HepG2 (cell line): ENCODE measurements around the gene HSPB3. TPM values are rescaled to one million over a fixed set of nuclear protein-coding genes. Genes with fewer than 3 reads are reported as not detected.

ENCODE experiments used
- ATAC-seq: fragments of 200-7000 bp; cut with Tn5 transposase; 3 replicates; pipeline ENCODE4 v1.9.1; 2020; ENCODE audit warnings: mild to moderate bottlenecking, moderate library complexity
- BruUV-seq: library from RNA; stranded (reverse); fragments of 400-500 nt; replicated peaks from 2 replicates; lab custom pipeline; 2021; lab: Mats Ljungman, UMichigan
- CTCF ChIA-PET: fragments of 300-600 bp; formaldehyde crosslinking; extraction: SDS; loops from one replicate; lab custom pipeline; 2021; ENCODE audit warnings: low total read pairs, inconsistent platforms, low intra/inter-chr PET ratio; lab: Yijun Ruan, JAX
- POLR2A ChIA-PET: fragments of 350-600 bp; sonication (Branson Sonifier 250); formaldehyde crosslinking; loops from one replicate; lab custom pipeline; 2020; ENCODE audit warnings: antibody characterized with exemption, inconsistent platforms; lab: Yijun Ruan, JAX
- DNase-seq: peaks from one replicate; pipeline ENCODE4 v3.0.0-alpha.2; 2015; ENCODE audit warnings: low spot score
- FAIRE-seq: peaks from 3 replicates; lab custom pipeline; 2011; peaks lifted over from hg19 to GRCh38; lab: Jason Lieb, UNC
- H2AFZ ChIP-seq: one replicate; pipeline ENCODE4 v1.6.1; 2011; ENCODE audit warnings: low read length, inconsistent platforms
- H3K27ac ChIP-seq: fragments of 300-600 bp; 3 replicates; pipeline ENCODE4 v1.8.0; 2011; ENCODE audit warnings: mixed run types, mild to moderate bottlenecking, mixed read lengths, low read length, inconsistent platforms; ENCODE audit not compliant: insufficient read depth; ENCODE audit errors: extremely low read length
- H3K27me3 ChIP-seq, 2 experiments: fragments of 200-600 bp in 1 of 2; 2 replicates in 1 of 2; 3 replicates in 1 of 2; pipeline versions ENCODE4 v1.6.0 to v1.8.0; 2011; ENCODE audit warnings: low read length in 2 of 2, mild to moderate bottlenecking in 2 of 2, moderate library complexity in 2 of 2, inconsistent platforms in 1 of 2; ENCODE audit not compliant: insufficient read depth in 2 of 2, control insufficient read depth in 1 of 2
- H3K36me3 ChIP-seq, 2 experiments: fragments of 200-600 bp in 1 of 2; replicated peaks in 1 of 2; 2 replicates in 1 of 2; 3 replicates in 1 of 2; pipeline versions ENCODE4 v1.5.1 to v1.8.0; 2011; ENCODE audit warnings: low read length in 2 of 2, inconsistent platforms in 1 of 2; ENCODE audit not compliant: insufficient read depth in 2 of 2, control insufficient read depth in 1 of 2
- H3K4me1 ChIP-seq: 2 replicates; pipeline ENCODE4 v1.5.1; 2012; ENCODE audit warnings: low read length, inconsistent platforms; ENCODE audit not compliant: insufficient read depth
- H3K4me2 ChIP-seq: 2 replicates; pipeline ENCODE4 v1.6.0; 2011; ENCODE audit warnings: low read depth, low read length, inconsistent platforms
- H3K4me3 ChIP-seq, 3 experiments: fragments of 200-600 bp in 1 of 3; sonication (generic), shearing (Covaris generic) in 1 of 3; replicated peaks in 1 of 3; 2 replicates each; pipeline ENCODE4 v1.5.1; 2011 to 2016; ENCODE audit warnings: low read length in 3 of 3, inconsistent platforms in 2 of 3, low read depth in 2 of 3, mild to moderate bottlenecking in 2 of 3, control low read depth in 1 of 3, mixed read lengths in 1 of 3; ENCODE audit not compliant: insufficient read depth in 1 of 3
- H3K79me2 ChIP-seq: one replicate; pipeline ENCODE4 v1.6.1; 2011; ENCODE audit warnings: low read length, inconsistent platforms; ENCODE audit not compliant: insufficient read depth
- H3K9ac ChIP-seq: 2 replicates; pipeline ENCODE4 v1.6.0; 2011; ENCODE audit warnings: mild to moderate bottlenecking, low read depth, low read length, inconsistent platforms; ENCODE audit not compliant: insufficient read depth
- H3K9me3 ChIP-seq: 2 replicates; pipeline ENCODE4 v1.5.1; 2012; ENCODE audit warnings: mild to moderate bottlenecking, low read length
- H4K20me1 ChIP-seq: 2 replicates; pipeline ENCODE4 v1.6.0; 2011; ENCODE audit warnings: inconsistent platforms, mild to moderate bottlenecking, low read length, moderate library complexity; ENCODE audit not compliant: insufficient read depth
- BRCA1 ChIP-seq: sonication (generic); formaldehyde crosslinking; IDR thresholded peaks from 2 replicates; pipeline ENCODE4 v1.4.0; 2020; ENCODE audit warnings: missing genetic modification reagents
- KDM2A ChIP-seq: sonication (generic); formaldehyde crosslinking; IDR thresholded peaks from 2 replicates; pipeline ENCODE4 v1.4.0; 2020; ENCODE audit warnings: low read depth, missing genetic modification reagents, borderline replicate concordance
- KLF16 ChIP-seq, 2 experiments: sonication (generic) in 1 of 2; formaldehyde crosslinking in 1 of 2; IDR thresholded peaks; 2 replicates each; pipeline versions ENCODE4 v1.6.1 to v1.8.0; 2016 to 2023; ENCODE audit warnings: missing genetic modification reagents in 2 of 2, missing compliant biosample characterization in 1 of 2
- POLR2G ChIP-seq: fragments of 200-400 bp; formaldehyde crosslinking; IDR thresholded peaks from 2 replicates; pipeline ENCODE4 v1.6.1; 2018; ENCODE audit warnings: mild to moderate bottlenecking, low read depth, low read length, moderate library complexity
- SALL2 ChIP-seq: sonication (generic); formaldehyde crosslinking; IDR thresholded peaks from 2 replicates; pipeline ENCODE4 v1.8.1; 2023; ENCODE audit warnings: mild to moderate bottlenecking, missing genetic modification reagents, inconsistent platforms
- ZKSCAN8 ChIP-seq: IDR thresholded peaks from 2 replicates; pipeline ENCODE4 v1.6.1; 2016; ENCODE audit warnings: borderline replicate concordance, missing genetic modification reagents, missing compliant biosample characterization
- ZNF234 ChIP-seq: sonication (generic); formaldehyde crosslinking; conservative IDR thresholded peaks from 2 replicates; pipeline ENCODE4 v1.5.1; 2020; ENCODE audit warnings: mild to moderate bottlenecking, missing genetic modification reagents
- ZNF251 ChIP-seq: sonication (generic); formaldehyde crosslinking; IDR thresholded peaks from 2 replicates; pipeline ENCODE4 v1.9.0; 2021; ENCODE audit warnings: mild to moderate bottlenecking, missing genetic modification reagents
- ZNF34 ChIP-seq: sonication (generic); formaldehyde crosslinking; IDR thresholded peaks from 2 replicates; pipeline ENCODE4 v1.4.0; 2020; ENCODE audit warnings: mild to moderate bottlenecking, missing genetic modification reagents, borderline replicate concordance
- ZNF672 ChIP-seq: sonication (generic); formaldehyde crosslinking; IDR thresholded peaks from 2 replicates; pipeline ENCODE4 v1.8.1; 2022; ENCODE audit warnings: missing genetic modification reagents
- ZNF841 ChIP-seq: sonication (generic); formaldehyde crosslinking; IDR thresholded peaks from 2 replicates; pipeline ENCODE4 v1.8.1; 2023; ENCODE audit warnings: missing genetic modification reagents, borderline replicate concordance
- WGBS: methylation state at CpG from one replicate; pipeline ENCODE4 v1.1.6; 2017; ENCODE audit warnings: low lambda C conversion rate; 5-methylcytosine and 5-hydroxymethylcytosine counted together
- in situ Hi-C: cut with HindIII; loops from 2 replicates; pipeline ENCODE4 v1.10.0; 2017; ENCODE audit warnings: low pct_unique_long_range_greater_than_20kb; ENCODE audit not compliant: extremely low pct_ligation_motif_present
- intact Hi-C: fragments of 100-400 bp; cut with micrococcal nuclease; formaldehyde crosslinking; loops from one replicate; pipeline ENCODE4 v1.10.0; 2022; ENCODE audit not compliant: unreplicated experiment
- polyA plus RNA-seq, 8 experiments: library from polyadenylated mRNA; depleted of rRNA in 3 of 8; stranded (reverse) in 7 of 8; unstranded in 1 of 8; fragments of >200 nt; fragmentation: Illumina TruSeq in 4 of 8; extraction: Trizol in 4 of 8; gene quantifications; 2 replicates each; pipeline versions ENCODE4 v1.2.1 to v1.2.3, GENCODE V29; 2011 to 2016; ENCODE audit warnings: low read depth in 4 of 8, missing spikeins in 1 of 8, mixed read lengths in 1 of 8; ENCODE audit not compliant: insufficient read depth in 1 of 8
- total RNA-seq, 5 experiments: library from RNA; depleted of rRNA; stranded (reverse); fragments of >200 nt; fragmentation: Illumina TruSeq; extraction: Trizol; gene quantifications; 2 replicates each; pipeline ENCODE4 v1.2.3, GENCODE V29; 2016; ENCODE audit warnings: low read depth in 1 of 5
- TF ChIP-seq, protein P1 (sequence below): sonication (generic); formaldehyde crosslinking; IDR thresholded peaks from 2 replicates; pipeline ENCODE4 v1.8.1; 2023; ENCODE audit warnings: missing genetic modification reagents, mild to moderate bottlenecking, borderline replicate concordance
- TF ChIP-seq, protein P2 (sequence below): sonication (generic); formaldehyde crosslinking; conservative IDR thresholded peaks from 2 replicates; pipeline ENCODE4 v1.4.0; 2020; ENCODE audit warnings: missing genetic modification reagents
- TF ChIP-seq, protein P3 (sequence below): sonication (generic); formaldehyde crosslinking; IDR thresholded peaks from 2 replicates; pipeline ENCODE4 v1.4.0; 2020; ENCODE audit warnings: missing genetic modification reagents, borderline replicate concordance

HSPB3 gene
- total and polyA plus RNA-seq, 2 of the 13 experiments (the other 11 are each of a cell fraction or from before 2014, with no cell fraction given) = not detected

DNA sequence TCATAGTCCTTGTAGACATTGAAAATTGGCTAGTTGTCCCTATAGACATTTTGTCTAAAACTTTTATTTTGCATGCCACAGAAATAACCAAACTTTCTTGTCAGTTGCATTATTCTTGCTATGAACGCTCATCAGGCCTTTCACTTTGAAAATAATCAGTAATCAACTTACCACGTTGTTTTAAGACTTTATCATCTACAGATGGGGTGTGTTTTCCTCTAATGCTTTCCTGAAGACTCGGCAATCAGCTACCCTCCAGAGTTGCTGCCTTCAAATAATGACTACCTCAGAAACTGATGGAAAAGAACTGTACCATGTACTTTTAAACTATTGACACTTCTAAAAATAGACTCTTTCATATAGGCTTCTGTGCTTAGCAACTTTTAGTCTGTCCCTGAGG, 33.5 kb upstream of the HSPB3 start:
- H3K4me1 ChIP-seq = no peaks in the 10 kb centered on the region
- DNase-seq = no peak
- intact Hi-C loops (no loop called here), in situ Hi-C loops (no loop called here)
- CTCF ChIA-PET = no interaction called here
- no TSS peak for BruUV-seq
- no peaks in the 10 kb centered on the region for H3K36me3 ChIP-seq
- no peaks in the 10 kb centered on the region for H3K79me2 ChIP-seq
- no peak overlapping the region for H3K27ac ChIP-seq
- H3K27me3 ChIP-seq = no peaks in the 10 kb centered on the region
- TF ChIP-seq ZNF672 (CRISPR knock-in tag) = no peak
- TF ChIP-seq KDM2A (CRISPR knock-in tag) = no peak
- no peak for TF ChIP-seq POLR2G
- TF ChIP-seq ZNF251 = no peak
- TF ChIP-seq KLF16 (CRISPR knock-in tag; IDR thresholded peaks at IDR 0.05) = no peak
- no peak for TF ChIP-seq ZNF34
- TF ChIP-seq, protein P1, sequence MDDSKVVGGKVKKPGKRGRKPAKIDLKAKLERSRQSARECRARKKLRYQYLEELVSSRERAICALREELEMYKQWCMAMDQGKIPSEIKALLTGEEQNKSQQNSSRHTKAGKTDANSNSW = no peak
- no peak for TF ChIP-seq ZKSCAN8 (CRISPR knock-in tag)
- TF ChIP-seq, protein P2, sequence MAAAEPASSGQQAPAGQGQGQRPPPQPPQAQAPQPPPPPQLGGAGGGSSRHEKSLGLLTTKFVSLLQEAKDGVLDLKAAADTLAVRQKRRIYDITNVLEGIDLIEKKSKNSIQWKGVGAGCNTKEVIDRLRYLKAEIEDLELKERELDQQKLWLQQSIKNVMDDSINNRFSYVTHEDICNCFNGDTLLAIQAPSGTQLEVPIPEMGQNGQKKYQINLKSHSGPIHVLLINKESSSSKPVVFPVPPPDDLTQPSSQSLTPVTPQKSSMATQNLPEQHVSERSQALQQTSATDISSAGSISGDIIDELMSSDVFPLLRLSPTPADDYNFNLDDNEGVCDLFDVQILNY (CRISPR knock-in tag) = no peak
- TF ChIP-seq ZNF841 (CRISPR knock-in tag) = no peak
- TF ChIP-seq SALL2 (CRISPR knock-in tag) = no peak
- TF ChIP-seq, protein P3, sequence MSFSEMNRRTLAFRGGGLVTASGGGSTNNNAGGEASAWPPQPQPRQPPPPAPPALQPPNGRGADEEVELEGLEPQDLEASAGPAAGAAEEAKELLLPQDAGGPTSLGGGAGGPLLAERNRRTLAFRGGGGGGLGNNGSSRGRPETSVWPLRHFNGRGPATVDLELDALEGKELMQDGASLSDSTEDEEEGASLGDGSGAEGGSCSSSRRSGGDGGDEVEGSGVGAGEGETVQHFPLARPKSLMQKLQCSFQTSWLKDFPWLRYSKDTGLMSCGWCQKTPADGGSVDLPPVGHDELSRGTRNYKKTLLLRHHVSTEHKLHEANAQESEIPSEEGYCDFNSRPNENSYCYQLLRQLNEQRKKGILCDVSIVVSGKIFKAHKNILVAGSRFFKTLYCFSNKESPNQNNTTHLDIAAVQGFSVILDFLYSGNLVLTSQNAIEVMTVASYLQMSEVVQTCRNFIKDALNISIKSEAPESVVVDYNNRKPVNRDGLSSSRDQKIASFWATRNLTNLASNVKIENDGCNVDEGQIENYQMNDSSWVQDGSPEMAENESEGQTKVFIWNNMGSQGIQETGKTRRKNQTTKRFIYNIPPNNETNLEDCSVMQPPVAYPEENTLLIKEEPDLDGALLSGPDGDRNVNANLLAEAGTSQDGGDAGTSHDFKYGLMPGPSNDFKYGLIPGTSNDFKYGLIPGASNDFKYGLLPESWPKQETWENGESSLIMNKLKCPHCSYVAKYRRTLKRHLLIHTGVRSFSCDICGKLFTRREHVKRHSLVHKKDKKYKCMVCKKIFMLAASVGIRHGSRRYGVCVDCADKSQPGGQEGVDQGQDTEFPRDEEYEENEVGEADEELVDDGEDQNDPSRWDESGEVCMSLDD = no peak
- no peak for TF ChIP-seq BRCA1 (CRISPR knock-in tag)
- TF ChIP-seq ZNF234 (CRISPR knock-in tag) = no peak
- POLR2A ChIA-PET = no interaction called here
- no peaks in the 10 kb centered on the region for H4K20me1 ChIP-seq
- no peak overlapping the region for H2AFZ ChIP-seq
- 2% methylated on average over 3 of the region's 3 CpGs for WGBS
- ATAC-seq = no peak
- H3K9me3 ChIP-seq = no peaks in the 10 kb centered on the region
- no peak for FAIRE-seq
- H3K4me3 ChIP-seq = no peak overlapping the region
- H3K9ac ChIP-seq = no peak overlapping the region
- H3K4me2 ChIP-seq = no peak overlapping the region
